MCF 10A (cell line): ENCODE measurements around the gene FAM83B. TPM values are rescaled to one million over a fixed set of nuclear protein-coding genes. Genes with fewer than 3 reads are reported as not detected.

Experiments used
- BruUV-seq: library from RNA; stranded (reverse); fragments of 400-500 nt; replicated peaks from 2 replicates; lab custom pipeline; 2021; lab: Mats Ljungman, UMichigan
- CTCF ChIA-PET: fragments of 300-600 bp; sonication (Branson Sonifier 250); formaldehyde crosslinking; extraction: SDS; loops from one replicate; lab custom pipeline; 2021; ENCODE audit warnings: antibody characterized with exemption, inconsistent platforms; lab: Yijun Ruan, JAX
- POLR2A ChIA-PET: fragments of 300-600, 350-650 bp; sonication (Branson Sonifier 250); formaldehyde crosslinking; extraction: SDS; loops from one replicate; lab custom pipeline; 2020; ENCODE audit warnings: antibody characterized with exemption, inconsistent platforms; lab: Yijun Ruan, JAX
- DNase-seq: peaks from one replicate; pipeline ENCODE4 v3.0.0-alpha.2; 2018; ENCODE audit not compliant: unreplicated experiment
- H3K27ac Mint-ChIP-seq: one replicate; pipeline ENCODE4 v1.8.0; 2022; ENCODE audit warnings: mild to moderate bottlenecking, low read depth, mixed read lengths; ENCODE audit not compliant: unreplicated experiment
- H3K27me3 Mint-ChIP-seq: one replicate; pipeline ENCODE4 v1.8.0; 2022; ENCODE audit warnings: mixed read lengths; ENCODE audit not compliant: insufficient read depth, unreplicated experiment
- H3K36me3 Mint-ChIP-seq: one replicate; pipeline ENCODE4 v1.8.0; 2022; ENCODE audit warnings: mild to moderate bottlenecking, moderate library complexity, mixed read lengths; ENCODE audit not compliant: insufficient read depth, unreplicated experiment
- H3K4me1 Mint-ChIP-seq: one replicate; pipeline ENCODE4 v1.8.0; 2022; ENCODE audit warnings: mixed read lengths; ENCODE audit not compliant: insufficient read depth, unreplicated experiment
- H3K4me3 Mint-ChIP-seq: one replicate; pipeline ENCODE4 v1.8.0; 2022; ENCODE audit warnings: mild to moderate bottlenecking, moderate library complexity, mixed read lengths; ENCODE audit not compliant: unreplicated experiment
- H3K9me3 Mint-ChIP-seq: one replicate; pipeline ENCODE4 v1.8.0; 2022; ENCODE audit warnings: mixed read lengths; ENCODE audit not compliant: unreplicated experiment
- CTCF ChIP-seq: fragments of 200-600 bp; IDR thresholded peaks from one replicate; pipeline ENCODE4 v1.8.0; 2022; ENCODE audit warnings: antibody characterized with exemption, mild to moderate bottlenecking; ENCODE audit not compliant: unreplicated experiment
- intact Hi-C: fragments of 100-400 bp; cut with micrococcal nuclease; formaldehyde crosslinking; loops from 2 replicates; pipeline ENCODE4 v1.14.1; 2022
- total RNA-seq: library from RNA; stranded (reverse); gene quantifications from 2 replicates; pipeline ENCODE4 v1.2.3, GENCODE V29; 2022

FAM83B gene
- total RNA-seq, 1 experiment from 2014 or later, result 25.4 TPM

GRCh38 chr6:54875539-54875938, 29.0 kb downstream of the FAM83B start:
- Mint-ChIP-seq H3K27me3 (no peaks in the 10 kb centered on the region), H3K9me3 (no peaks in the 10 kb centered on the region), H3K27ac (no peak overlapping the region), H3K4me1 (peaks cover 20% of the 10 kb centered on the region), H3K4me3 (no peak overlapping the region), H3K36me3 (peaks cover 9% of the 10 kb centered on the region)
- CTCF ChIA-PET, result interaction anchor here (0.6 kb wide), 1 partner anchor 798 kb away, joined by 3 read pairs; no protein-coding TSS in a partner anchor
- no peak for DNase-seq
- no TSS peak for BruUV-seq
- intact Hi-C loops, result loop anchor here (2.0 to 10.0 kb wide), 2 partner anchors 29 to 891 kb away; partner anchors contain the start of gene FAM83B
- POLR2A ChIA-PET, result interaction anchor here (0.9 to 3.7 kb wide), 7 partner anchors 10 to 156 kb away, joined by 3 to 16 read pairs (median 7); partner anchors contain the start of gene FAM83B
- no peak for TF ChIP-seq CTCF

GRCh38 chr6:54876365-54876764, 29.8 kb downstream of the FAM83B start:
- intact Hi-C loops, result loop anchor here (10.0 kb wide), 1 partner anchor 892 kb away; no protein-coding TSS in a partner anchor
- no TSS peak for BruUV-seq

GRCh38 chr6:54876871-54877270, 30.3 kb downstream of the FAM83B start:
- Mint-ChIP-seq H3K4me1 (peaks cover 20% of the 10 kb centered on the region), H3K9me3 (no peaks in the 10 kb centered on the region), H3K27me3 (no peaks in the 10 kb centered on the region), H3K4me3 (no peak overlapping the region), H3K36me3 (no peaks in the 10 kb centered on the region), H3K27ac (no peak overlapping the region)
- no peak for TF ChIP-seq CTCF
- intact Hi-C loops, result loop anchor here (10.0 kb wide), 1 partner anchor 892 kb away; no protein-coding TSS in a partner anchor
- no TSS peak for BruUV-seq
- ChIA-PET CTCF (interaction anchor here (0.5 to 0.7 kb wide), 2 partner anchors 167 to 768 kb away, joined by 3 read pairs; no protein-coding TSS in a partner anchor), POLR2A (interaction anchor here (0.9 to 1.9 kb wide), 8 partner anchors 10 to 159 kb away, joined by 3 to 16 read pairs (median 4); partner anchors contain the start of gene FAM83B)
- DNase-seq, result no peak

More at GRCh38 chr6:54876365-54876764, 29.8 kb downstream of the FAM83B start:
- H3K27me3 Mint-ChIP-seq, result no peaks in the 10 kb centered on the region
- peaks cover 20% of the 10 kb centered on the region for H3K4me1 Mint-ChIP-seq
- no peak for TF ChIP-seq CTCF
- CTCF ChIA-PET, result interaction anchor here (0.7 kb wide), 1 partner anchor 767 kb away, joined by 3 read pairs; no protein-coding TSS in a partner anchor
- POLR2A ChIA-PET, result interaction anchor here (0.6 to 1.9 kb wide), 11 partner anchors 10 to 158 kb away, joined by 3 to 16 read pairs (median 3); partner anchors contain the start of gene FAM83B
- no peaks in the 10 kb centered on the region for H3K9me3 Mint-ChIP-seq
- peaks cover 5% of the 10 kb centered on the region for H3K36me3 Mint-ChIP-seq
- H3K4me3 Mint-ChIP-seq, result no peak overlapping the region
- no peak overlapping the region for H3K27ac Mint-ChIP-seq
- DNase-seq, result peak; percentile 50

- BruUV-seq, result no TSS peak
- TF ChIP-seq CTCF, result no peak
- Mint-ChIP-seq H3K4me1 (peaks cover 20% of the 10 kb centered on the region), H3K4me3 (no peak overlapping the region), H3K36me3 (no peaks in the 10 kb centered on the region), H3K9me3 (no peaks in the 10 kb centered on the region), H3K27ac (no peak overlapping the region), H3K27me3 (no peaks in the 10 kb centered on the region)
- CTCF ChIA-PET, result interaction anchor here (0.5 to 0.9 kb wide), 4 partner anchors 13 to 166 kb away, joined by 3 read pairs; no protein-coding TSS in a partner anchor
- POLR2A ChIA-PET, result interaction anchor here (1.0 to 1.9 kb wide), 2 partner anchors 31 to 41 kb away, joined by 4 to 5 read pairs; no protein-coding TSS in a partner anchor
- DNase-seq, result no peak
- intact Hi-C loops, result loop anchor here (10.0 kb wide), 1 partner anchor 893 kb away; no protein-coding TSS in a partner anchor
These were observed 31.2 kb downstream of the FAM83B start for GRCh38 chr6:54877713-54878317.
